D341Med (cell line): ENCODE results near the gene SPSB1.
A peak's percentile ranks its signal among the peaks of the same experiment; 100 is the strongest.

Source experiments
- DNase-seq: peaks from one replicate; pipeline ENCODE4 v3.0.0; 2012; ENCODE audit warnings: low spot score

SPSB1 gene

DNA sequence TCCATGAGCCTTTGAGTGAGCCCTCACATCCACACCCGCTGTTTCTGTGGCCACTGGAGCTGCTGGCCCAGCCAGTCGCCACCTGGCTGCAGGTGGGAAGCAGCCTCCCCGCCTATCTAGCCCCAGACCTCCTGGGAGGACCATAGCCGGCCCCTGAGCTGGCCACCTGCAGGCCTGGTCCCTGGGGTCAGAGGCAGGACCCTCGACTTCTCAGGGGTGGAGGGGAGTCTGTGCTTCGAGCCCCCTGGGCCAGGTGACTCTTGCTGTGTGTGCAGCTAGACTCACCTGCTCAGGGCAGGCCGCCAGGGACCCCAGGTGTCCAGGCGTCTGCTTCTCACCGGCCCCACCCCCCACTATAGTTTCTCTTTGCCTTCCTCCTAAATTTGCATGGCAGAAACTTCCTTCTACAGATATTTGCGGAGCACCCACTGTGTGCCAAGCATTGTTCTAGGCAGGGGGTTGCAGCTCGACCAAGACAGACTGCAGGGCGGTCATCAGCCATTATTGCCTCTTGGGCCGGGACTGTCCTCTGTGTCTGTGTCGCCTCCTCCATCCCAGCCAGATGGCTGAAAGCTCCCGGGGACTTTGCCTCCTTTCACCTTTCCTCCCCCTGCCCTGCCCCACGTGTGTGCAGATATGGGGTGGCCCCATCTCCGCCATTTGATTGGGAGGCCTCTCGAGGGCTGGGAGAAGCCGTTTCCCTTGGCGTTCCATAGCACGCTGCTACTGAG lies 27.3 kb downstream of the SPSB1 start:
- DNase-seq, result no peak

DNA sequence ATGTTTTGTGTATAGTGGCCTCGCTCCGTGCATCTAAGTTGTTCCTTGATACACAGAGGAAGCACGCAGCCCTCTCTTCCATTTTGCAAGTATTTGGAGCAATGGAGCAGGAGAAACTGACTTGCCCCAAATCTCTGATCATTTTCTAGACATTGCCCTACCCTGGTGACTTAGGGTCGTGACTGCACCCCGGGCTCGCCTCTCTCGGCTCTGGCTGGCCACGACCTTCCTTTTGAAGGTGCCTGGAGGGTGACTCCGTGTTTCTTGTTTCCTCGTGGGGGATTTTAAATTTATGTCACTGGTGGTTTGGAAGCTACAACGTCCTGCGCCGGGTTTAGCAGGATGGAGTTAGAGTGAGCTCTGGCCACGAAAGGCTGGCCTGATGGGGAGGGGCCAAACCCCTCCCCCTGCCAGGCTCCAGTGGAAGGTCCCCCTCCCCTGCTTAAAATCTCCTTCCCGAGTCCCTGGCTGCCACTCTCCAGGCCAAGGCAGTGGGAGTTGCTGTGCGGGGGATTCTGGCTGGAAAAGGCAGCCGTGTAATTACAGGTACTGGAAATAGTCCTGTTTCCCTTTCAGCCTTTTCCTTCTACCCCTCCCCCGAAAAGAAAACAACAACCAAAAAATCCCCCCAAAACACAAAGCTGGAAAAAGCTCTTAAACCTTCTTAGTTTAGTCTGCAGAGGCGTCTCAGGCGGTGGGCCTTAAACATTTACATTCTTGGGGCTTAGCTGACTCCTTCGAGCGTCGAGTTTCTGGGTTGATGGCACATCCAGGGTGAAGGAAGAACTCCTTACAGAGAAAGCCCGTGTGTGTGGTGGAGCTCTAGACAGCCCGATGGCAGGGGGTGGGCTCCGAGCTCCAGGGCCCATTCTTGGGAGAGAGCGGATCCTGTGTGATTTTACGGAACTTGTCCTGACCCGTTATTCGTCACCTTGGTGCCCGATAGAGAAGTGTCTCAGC lies 28.1 kb downstream of the SPSB1 start:
- no peak for DNase-seq

DNA sequence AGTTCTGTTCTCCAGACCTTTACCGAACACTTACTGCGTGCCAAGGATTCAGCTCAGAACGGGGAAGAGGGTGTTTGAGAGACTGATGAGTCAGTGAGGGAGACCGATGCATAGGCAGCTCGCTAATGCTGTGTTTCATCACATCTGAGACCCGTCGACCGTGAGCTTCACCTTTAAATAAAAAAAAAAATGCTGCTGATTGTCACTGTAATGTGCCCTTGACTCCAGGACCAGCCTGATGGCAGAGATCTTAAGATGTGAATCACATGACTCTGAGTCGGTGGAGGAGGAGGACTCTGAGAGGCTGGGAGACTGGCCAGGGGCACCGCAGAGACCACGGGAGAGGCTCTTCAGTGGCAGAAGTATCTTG lies 28.8 kb downstream of the SPSB1 start:
- no peak for DNase-seq

DNA sequence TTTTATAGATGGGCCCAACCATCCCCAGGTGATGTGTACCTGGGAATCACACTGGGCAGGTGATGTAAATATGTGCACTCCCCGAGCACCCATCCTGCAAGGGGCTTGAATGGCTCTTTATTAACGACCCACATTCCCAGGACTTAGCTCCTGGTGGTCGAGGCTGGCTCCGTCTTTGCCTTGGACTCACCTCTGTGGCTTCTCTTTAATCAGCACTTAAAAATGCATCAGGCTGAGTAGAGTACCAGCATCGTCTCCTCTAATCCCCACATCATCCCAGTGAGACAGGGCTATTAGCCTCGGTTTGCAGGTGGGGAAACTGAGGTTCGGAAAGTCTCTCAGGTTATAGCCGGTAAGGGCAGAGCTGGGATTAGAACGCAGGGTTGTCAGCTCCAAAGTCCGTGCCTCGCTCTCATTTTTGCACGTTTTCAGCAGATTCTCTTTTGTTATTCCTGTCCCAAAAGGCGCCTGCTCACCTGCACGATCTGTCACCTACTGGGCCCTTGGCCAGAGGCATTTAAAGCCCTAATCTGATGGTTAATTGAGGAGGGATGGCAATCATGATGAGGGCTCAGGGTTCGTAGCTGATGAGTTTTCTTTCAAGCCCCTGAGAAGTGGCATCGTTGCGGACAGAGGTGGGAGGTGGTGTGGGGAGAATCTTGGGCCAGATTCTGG lies 29.4 kb downstream of the SPSB1 start:
- no peak for DNase-seq

DNA sequence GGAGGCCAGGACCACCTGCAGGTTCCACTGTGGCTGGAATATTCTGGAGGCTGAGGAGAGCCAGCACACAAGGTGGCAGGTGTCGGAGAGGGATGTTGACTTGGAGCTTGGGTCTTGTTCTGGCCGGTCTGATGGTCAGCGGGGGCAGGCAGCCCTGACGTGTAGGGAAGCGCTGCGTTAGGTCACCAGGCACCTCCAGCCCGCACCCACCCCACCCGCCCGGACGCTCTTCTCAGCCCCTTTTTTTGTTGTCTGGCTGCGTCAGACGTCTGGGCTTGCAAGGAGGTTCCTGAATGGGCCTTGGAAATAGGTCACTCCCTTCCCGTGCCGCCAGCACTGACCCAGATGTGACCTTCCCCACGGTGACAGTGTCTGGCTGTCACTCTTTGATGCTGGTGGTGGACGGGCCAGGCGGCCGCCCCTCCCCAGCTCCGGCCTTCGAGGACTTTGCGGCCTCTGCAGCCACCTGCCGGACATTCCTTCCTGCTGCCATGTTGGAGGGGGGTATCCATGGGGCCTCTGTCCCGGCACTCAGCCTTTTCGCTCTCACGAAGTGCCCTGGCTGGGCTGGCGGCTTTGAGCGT lies 30.1 kb downstream of the SPSB1 start:
- no peak for DNase-seq

DNA sequence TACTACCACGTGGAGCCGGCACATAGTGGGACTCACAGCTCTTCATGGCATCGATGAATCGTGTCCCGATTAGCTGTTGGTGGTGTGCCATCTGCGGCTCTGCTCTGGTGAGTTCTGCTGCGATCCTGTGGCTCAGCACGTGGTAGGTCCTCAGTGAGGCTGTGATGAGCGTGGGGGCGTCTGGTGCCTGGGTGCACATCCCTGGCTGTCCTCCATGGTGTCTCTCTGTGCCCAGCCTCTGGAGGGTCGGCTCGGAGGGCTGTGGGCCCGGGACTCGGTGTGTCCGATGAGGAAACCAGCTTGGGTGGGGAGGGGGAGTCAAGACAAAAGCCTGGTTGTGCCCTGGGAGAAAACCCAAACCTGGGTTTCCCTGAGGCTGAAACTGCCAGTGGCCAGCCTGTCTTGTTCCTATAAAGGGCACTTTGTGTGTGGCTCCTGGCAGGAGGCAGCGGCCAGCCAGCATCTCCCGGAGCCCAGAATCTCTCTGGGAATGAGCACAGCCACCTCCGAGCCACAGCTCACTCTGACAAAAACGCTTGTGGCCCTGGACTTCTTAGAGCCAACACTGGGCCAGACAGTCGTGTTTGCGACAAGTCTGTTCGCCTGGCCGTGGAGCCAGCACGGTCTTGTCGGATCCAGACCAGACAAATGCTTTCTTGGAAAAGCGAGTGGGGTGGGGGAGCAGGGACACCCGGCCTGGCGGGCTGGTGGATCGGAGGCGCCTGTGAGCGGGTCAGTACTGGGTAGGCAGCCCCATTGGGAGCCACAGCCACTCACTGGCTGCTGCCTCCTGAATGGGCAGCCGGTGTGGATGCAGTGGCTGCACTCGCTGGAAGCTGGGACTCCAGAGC lies 31.8 kb downstream of the SPSB1 start:
- DNase-seq, result no peak

DNA sequence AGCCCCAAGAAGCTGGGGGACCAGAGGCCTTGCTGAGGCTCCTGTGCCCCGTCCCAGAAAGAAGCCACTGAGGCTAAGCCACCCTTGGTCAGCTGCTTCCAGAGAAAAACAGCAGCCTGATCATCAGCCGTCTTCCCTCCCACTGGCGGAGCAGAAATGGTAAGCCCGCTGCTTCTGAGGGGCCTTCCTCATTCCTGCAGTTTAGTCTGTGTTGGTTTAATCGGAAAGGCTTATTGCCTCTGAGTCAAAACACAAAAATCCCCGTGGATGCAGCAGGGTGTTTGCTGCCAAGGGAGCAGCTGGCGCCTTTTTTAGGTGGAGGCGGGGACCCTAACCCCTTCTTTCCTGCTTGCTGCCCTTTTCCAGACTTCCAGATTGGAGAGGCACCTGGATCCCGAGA lies 33.9 kb downstream of the SPSB1 start:
- peak; percentile 70 for DNase-seq

DNA sequence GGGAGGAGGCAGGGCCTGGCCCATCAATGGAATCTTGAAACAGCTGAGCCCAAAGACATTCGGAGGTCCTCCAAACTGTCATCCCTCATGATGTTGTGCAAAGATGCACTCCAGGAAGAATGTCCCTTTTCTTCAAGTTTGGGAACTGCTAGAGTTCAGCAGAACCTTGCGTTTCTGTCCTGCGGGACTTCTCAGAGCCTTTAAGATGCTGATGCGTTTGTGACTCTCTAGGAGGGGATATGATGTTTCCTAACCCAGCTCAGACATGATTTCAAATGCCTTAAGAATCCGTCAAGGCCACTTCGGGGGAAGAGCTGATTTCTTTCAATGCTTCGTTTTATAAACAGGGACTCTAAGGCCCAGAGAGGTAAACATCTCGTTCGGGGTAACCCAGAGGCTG lies 35.5 kb downstream of the SPSB1 start:
- no peak for DNase-seq

DNA sequence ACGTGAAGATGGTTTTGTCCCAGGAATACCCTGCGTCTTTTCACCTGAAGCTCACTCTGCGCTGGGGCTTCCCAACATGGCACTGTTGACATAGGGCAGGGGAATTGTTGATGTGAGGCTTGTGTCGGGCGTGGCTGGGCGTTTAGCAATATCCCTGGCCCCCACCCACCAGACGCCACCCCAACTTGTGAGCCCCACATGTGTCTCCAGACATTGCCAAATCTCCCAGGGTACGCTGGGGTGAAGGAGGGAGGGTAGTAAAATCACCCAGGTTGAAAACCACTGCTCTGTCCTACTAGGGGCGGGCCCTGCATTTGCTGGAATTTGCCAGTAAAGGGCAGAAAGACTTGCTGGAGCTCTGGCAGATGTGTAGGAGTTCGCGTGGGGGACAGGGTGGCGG lies 36.0 kb downstream of the SPSB1 start:
- DNase-seq, result no peak

DNA sequence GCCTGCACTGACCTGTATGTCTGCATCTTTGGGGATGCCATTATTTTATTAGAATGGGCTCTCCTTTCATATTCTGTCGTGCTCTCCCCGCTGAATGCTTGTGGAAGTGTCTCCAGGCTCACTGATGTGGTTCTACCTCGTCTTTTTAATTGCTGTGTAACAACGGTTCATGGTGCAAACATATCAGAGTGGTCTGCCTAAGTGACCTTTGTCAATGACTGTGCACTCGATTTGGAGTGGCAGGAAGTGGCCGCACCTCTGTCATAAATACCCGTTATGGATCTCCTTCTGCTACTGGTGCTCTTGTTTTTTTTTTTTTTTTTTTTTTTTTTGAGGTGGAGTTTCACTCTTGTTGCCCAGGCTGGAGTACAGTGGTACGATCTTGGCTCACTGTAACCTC lies 38.3 kb downstream of the SPSB1 start:
- no peak for DNase-seq

DNA sequence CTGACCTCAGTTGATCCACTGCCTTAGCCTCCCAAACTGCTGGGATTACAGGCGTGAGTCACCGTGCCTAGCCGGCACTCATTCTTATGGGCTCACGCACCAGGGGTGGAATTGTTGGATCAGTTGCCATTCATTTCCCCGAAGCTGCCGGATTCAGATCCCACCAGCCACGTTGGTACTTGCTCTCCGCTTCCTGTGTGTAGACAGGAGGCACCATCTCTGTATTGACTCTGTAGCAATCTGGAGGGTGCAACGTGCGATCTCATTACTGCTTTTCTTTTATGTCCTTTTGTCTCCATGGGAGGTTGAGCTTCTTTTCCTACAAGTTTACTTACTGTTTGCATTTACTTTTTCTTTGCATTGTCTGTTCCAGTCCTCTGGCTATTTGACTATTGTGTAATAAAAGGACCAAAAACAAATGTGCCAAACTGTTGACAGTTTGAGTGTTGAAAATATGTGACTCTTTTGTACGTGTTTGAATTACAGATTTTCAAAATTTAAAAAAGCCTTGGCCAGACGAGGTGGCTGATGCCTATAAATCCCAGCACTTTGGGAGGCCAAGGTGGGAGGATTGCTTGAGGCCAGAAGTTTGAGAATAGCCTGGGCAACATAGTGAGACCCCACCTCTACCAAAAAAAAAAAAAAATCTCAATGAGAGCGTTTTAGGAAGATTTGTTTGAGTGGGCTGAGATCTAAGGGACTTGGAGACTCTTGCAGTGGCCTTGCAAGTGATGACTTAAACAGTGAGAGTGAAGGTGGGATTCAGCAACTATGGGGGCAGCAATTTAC lies 39.1 kb downstream of the SPSB1 start:
- DNase-seq, result no peak

DNA sequence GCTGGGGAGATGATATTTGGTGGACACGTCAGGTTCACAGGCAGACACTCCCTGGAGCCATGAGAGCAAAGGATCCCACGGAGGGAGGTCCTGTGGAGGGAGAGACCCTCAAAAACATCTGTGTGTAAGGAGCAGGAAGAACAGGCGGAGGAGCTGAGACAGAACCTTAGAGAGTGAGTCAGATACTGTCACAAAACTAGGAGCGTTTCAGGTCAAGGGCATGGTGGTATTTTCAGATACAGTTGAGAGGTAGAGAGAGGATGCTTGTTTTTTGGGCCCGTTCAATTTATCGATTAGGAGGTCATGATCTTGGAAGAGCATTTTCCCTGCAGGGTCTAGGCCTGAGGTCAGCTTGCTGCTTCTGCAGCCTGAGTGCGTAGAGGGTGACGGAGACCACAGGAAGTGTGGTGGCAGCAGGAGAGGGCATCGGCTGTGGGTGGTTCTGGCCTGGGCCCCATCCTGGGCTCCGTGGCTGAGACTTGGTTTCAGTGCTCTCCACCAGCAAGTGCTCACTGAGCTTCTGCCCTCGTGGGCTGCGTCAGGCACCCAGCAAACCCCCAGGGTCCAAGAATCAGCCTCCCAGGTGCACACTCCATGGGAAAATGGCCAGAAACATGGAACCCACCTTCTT lies 39.9 kb downstream of the SPSB1 start:
- no peak for DNase-seq

DNA sequence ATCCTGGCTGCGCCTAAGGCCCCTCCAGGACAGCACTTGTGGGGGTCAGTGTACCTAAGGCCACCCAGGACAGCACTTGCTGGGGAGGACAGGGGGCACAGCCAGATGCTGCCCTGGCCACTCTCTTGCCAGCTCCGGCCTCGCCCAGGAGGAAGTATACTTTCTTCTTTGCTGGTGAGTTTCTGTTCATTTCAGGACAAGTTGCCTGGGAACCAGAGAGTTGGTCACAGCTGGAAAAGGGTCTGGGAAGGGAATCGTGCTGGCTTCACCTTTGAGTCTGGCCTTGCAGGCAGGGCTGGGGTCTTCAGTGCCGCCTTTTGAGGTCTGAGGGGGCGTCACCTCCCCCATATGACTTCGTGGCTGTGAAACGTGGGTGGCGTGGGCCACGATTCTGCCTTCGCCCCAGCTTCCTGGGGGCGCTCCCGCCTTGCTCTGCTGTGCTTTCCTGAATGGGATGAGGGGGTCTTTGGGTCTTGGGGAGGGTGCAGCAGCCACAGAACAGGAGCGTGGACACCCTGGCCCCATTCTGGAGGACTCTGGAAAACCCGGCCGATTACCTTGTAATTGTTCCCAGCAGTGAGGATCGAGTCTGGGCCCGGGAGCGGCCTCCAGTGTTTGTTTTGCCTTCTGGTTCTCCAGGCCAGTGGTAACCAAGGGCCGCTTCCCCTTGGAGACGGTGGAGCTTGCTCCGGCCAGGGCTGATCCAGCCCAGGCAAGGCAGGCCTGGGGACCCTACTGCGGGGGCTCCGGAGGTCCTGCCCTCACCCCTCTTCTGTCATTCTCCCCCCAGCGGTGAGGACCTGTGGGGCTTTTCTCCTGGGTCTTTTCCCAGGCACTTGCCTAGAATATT lies 45.9 kb downstream of the SPSB1 start:
- DNase-seq, result no peak

DNA sequence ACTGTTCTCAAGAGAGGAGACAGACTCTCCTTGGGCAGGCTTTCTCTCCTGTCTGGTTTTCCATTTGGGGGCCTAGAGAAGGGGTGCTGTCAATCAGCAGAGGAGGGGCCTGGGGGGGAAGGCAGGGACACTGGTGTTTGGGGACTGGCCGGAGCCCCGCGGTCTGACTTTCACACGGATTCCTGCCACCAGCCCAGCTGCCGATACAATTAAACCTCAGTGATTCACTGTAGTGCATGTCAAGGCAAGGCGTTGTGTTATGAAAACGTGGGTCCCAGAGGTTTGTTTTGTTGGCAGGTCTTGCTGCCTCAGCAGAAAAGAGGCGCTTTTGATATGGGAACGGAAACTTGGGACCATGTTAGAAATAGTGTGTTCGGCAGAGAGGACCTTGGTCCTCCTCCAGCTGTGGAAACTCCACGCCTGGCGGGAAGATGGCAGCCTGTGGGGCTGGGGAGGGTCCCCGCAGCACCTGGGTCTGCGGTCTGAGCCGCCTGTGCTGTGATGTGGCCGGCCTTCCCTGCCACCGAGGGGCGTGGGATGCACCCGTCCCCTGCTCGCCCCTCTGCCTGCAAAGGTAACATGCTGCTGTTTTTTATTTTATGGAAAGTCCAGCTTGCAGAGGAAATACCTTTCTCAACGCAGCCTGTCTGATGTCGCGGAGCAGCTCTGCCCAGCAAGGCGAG lies 47.6 kb downstream of the SPSB1 start:
- no peak for DNase-seq

DNA sequence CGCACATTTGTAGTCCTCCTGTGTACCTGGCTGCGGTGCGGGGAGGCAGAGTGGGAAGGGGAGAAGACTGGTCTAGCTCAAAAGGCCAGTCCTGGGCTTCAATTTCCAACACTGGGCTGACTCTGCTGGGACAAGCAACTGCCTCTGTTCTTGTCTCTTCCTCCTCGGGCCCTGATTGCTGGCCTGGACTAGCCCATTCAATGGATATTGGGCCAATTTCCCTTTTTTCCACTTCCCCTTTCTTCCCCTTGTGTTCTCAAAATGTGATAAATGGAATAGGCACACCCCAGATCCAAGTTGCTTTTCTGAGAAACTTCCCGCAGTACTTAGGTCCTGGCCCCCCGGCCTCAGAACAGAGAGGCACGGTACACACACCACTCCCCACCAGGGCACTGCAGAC lies 48.2 kb downstream of the SPSB1 start:
- DNase-seq, result no peak

DNA sequence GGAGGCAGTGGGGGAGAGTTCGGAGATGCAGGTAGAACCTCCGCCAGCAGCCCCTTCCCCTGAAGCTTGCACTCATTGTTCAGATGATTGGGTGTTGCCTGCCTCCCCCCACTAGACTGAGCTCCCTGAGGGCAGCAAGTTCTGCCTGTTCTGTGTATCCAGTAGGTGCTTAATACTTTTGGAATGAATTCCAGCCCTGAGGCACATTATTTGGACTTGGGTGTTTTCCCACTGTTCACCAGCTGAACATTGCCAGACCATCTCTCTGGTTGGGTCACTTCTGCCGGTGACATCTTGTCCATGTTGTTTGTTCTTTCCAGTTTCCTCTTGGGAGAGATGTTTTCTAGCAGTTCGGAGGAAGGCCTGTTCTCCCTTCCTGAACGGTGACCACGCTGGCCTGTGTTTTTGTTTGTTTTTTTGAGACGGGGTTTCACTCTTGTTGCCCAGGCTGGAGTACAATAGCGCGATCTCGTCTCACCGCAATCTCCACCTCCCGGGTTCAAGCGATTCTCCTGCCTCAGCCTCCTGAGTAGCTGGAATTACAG lies 48.7 kb downstream of the SPSB1 start:
- no peak for DNase-seq

DNA sequence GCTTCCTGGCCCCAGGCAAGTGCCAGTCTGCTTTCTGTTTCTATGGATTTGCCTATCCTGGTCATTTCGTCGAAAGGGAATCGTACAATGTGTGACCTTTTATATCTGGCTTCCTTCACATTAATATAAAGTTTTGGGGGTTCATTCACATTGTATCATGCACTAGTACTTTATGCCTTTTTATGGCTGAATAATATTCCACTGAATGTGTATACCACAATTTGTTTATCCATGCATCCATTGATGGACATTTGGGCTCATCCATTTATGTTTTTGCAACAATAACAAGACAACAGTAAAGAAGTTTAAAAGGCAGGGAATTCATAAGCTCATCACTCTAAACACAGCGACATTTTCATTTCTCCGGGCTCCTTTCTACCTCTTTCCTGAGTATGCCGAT lies 50.6 kb downstream of the SPSB1 start:
- no peak for DNase-seq

DNA sequence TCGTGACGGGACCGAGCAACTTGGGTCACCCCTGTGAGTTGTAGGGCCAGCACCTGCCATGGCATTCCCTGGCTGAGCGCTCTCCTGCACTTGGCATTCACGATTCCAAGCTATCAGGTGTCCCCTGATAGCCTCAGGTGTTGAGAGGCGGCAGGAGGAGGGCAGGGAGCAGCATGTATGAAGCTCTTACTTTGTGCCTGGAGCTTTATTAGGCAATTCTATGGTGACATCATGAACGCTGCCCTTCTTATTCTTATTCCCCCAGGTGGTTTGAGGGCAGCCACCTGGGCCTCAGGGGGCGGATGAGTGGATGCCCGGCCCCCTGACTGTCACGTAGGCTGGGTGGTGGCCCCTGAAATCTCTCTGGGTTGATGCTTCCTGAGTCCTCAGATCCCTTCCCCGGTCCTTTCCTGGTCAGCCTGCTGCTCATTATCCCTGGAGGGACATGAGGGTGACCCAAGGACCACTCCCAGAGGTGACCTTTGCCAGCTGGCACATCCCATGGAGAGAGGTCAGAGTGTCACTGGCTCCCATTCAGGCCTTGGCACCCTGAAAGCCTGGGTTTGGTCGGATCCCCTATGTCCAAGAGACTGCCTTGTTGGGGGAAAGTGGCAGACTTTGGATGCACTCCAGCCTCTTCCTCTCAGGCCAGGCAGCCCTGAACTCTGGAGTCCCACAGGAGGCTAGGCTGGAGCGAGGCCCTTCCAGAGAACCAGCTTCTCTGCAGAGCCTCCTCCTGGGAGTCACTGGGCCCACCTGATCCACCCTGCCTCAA lies 51.9 kb downstream of the SPSB1 start:
- no peak for DNase-seq
